H1 (cell line): ENCODE measurements around the gene ARMC7. TPM values are rescaled to one million over a fixed set of nuclear protein-coding genes. Genes with fewer than 3 reads are reported as not detected.

ENCODE experiments used
- SIN3A ChIP-seq, 2 experiments: IDR thresholded peaks in 1 of 2; conservative IDR thresholded peaks in 1 of 2; 2 replicates each; pipeline ENCODE4 v1.6.1; 2011 to 2012; ENCODE audit warnings: low read length in 2 of 2, improper control_type of control experiment in 1 of 2, low read depth in 1 of 2, mild to moderate bottlenecking in 1 of 2
- polyA plus RNA-seq, 7 experiments: library from polyadenylated mRNA; depleted of rRNA in 3 of 7; stranded (reverse) in 5 of 7; unstranded in 2 of 7; fragments of >200 nt in 5 of 7; fragments of 200-250 nt in 2 of 7; gene quantifications; 1 replicate in 5 of 7; 2 replicates in 1 of 7; 4 replicates in 1 of 7; pipeline versions ENCODE4 v1.2.1 to v1.2.3, GENCODE V29; 2011 to 2013; ENCODE audit warnings: missing spikeins in 2 of 7, mixed read lengths in 2 of 7
- total RNA-seq: library from RNA; stranded (reverse); fragmentation: NEBNext Ultra II Directional; extraction: Animal tissue kit (Norgen Biotek cat#: 25700); gene quantifications from 2 replicates; pipeline ENCODE4 v1.2.1, GENCODE V29; 2021

Gene ARMC7
- total and polyA plus RNA-seq, 2 of the 8 experiments (the other 6 are each of a cell fraction or from before 2014, with no cell fraction given): 9.8 to 13.6 TPM

DNA sequence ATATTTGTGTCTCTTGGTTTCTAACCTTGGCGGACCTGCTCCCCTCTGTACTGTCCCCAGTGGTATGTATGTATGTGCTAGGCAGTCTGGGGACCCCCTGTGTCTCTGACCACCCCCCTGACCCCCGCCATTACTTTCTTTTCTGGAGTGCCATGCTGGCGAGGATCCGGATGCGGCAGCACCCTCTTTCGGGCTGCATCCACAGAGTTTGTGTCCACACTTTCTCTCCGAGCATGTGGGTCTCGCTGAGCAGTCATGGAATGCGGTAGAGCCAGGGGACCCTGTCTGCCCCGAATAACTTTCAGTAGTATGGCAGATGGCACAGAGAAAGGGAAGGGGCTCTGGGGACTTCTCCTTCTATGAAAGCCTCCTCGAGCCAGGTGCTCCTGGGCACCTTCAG lies 45.7 kb upstream of the ARMC7 start (continued):
- TF ChIP-seq SIN3A (conservative IDR thresholded peaks at IDR 0.05 in 1 of 2, IDR thresholded peaks at IDR 0.05 in 1 of 2; ENCODE audit: low read depth in 1 of 2, low read length in 2 of 2): no peak
